Stimulated activated CD4-positive, alpha-beta T cell treated with anti-CD3 and anti-CD28 coated beads, Interleukin-15, amount 100 ng/mL, for 24 hours (primary cell): Measurements from ENCODE around the gene PIWIL4.
A peak's percentile ranks its signal among the peaks of the same experiment; 100 is the strongest.
"Not testable (repeated sequence)": the region's sequence is repeated elsewhere in the genome, so short reads cannot be mapped to it uniquely, and the experiment has no call there.

Source experiments
- DNase-seq: peaks from one replicate; pipeline ENCODE4 v3.0.0-alpha.2; 2020

PIWIL4 gene

DNA sequence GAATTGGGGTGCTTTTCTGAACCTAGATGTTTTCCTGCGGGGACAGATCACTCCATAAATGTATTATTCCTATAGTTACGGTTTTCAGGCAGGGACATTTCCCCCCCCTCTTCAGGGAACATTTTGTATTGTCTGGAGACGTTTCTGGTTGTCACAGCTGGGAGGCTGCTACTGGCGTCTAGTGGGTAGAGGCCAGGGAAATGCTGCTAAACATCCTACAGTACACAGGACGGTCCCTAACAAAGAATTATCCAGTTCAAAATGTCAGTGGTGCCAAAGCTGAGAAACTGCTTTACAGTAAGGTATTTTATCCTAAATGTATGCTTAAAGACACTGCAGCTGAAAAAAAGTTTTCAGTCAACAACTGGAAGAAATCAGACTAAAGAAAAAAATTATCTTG is 19.4 kb downstream of the PIWIL4 start:
- no peak for DNase-seq

DNA sequence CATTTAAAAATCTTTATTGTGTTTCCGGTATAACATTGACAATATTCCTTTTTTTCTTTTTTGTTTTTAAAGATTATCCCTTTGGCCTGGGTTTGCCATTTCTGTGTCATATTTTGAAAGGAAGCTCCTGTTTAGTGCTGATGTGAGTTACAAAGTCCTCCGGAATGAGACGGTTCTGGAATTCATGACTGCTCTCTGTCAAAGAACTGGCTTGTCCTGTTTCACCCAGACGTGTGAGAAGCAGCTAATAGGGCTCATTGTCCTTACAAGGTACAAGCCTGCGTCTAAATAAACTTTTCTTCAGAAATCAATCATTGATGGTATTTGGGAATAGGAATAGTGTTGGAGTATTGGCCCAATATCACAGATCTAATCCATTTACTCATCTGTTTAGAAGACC is 19.8 kb downstream of the PIWIL4 start:
- DNase-seq: no peak

DNA sequence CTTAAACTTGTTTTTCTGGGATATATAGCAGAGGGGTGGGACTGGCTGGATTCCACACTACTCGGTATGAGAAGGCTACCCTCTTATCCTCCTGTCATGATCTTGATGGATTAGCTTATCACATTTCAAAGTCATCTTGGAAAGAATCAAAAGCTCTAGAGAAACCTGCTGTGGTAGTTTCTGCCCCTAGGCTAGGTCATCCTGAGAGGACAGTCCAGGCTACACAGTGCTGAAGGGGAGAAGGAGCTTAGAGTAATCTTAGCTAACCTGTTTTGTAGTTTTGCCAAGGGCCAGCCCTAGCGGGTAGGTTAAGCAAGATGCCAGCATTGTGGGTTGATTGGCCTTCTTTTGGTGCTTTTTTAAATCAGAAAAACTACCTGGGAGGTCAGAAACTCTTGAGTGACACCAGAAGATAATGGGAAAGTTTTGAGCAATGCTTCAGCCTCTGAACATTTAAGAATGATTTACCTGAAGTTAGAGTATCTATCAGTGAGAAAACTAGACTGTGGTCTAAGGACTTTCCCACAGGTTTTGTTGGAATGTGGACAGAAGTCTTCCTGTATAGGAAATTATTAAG is 21.3 kb downstream of the PIWIL4 start:
- DNase-seq: no peak

DNA sequence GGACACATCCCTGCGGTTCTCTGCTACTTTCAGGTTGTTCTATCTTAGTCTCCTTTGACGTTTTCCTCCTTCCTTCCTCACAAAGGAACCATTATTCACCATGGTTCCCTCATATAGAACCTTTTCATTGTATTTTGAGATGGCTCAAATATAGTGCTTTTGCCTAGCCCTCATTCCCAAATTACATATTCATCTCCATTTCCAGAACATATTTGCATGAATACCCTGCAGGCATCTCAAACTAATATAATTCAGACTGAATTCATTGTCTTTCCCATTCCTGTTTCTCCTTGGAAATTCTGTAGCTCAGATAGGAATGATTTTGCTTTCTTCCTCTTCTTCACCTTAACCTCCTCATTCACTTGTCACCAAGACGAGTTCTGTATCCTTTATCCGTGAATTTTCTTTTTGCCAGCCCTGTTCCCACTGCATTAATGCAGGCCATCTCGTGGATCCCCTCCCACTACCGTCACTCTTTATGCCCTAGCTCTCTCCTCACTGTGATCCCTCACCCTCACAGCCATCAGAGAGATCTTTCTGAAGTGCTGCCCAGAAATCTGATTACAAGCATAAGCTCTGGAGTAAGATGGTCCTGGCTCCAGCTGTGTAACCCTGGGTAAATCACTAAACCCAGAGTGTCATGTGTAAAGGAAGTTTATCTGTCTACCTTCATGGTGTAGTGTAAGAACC is 23.3 kb downstream of the PIWIL4 start:
- no peak for DNase-seq

DNA sequence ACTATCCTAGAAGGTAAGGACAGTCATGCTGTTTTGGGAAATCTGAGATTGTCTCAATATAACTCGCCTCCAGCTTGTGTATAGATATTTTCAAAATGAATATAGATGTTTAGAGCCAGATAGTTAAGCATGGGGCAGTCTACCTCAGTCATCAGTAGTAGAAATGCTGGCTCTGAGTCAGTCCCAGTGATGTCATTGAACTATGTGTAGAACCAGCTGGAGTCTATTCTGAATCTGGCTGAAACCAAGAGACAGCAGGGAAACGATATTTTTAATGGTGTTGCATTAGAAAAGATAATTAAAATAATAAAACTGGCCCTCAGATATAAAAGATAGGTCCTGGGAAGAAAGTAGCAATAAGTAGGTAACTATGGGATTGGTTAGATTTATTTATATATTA is 25.9 kb downstream of the PIWIL4 start:
- DNase-seq: no peak

DNA sequence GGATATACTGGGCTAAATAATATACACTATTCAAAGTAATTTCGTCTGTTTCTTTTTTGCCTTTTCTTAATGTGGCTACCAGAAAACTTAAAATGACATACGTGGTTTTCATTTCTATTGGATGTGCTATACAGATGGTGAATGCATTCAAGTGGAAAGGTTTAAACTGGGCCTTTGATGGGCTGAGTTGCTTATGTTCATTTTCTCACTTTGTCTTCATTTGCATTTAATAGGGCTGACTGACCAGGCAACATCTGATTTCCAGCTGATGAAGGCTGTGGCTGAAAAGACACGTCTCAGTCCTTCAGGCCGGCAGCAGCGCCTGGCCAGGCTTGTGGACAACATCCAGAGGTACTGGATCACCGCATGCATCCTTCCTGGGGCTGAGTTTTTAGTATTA is 27.9 kb downstream of the PIWIL4 start:
- no peak for DNase-seq

DNA sequence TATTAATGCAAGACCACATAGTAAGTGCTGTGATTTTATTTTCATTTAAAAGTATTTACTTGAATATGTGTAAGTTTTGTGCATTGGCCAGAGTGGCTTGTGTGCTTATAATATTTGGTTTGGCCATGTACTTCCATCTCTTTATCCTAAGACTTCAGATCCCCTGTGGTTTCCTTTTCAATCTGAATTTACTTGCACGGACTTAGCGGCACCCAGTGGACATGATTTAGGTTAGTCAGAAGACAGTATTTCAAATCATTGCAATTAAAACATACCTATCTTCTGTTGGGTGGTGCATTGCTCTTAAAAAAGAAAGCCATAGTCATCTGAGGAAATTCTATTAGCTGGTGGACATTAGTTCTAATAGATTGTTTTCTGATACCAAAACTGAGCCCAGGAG is 30.7 kb downstream of the PIWIL4 start:
- no peak for DNase-seq

DNA sequence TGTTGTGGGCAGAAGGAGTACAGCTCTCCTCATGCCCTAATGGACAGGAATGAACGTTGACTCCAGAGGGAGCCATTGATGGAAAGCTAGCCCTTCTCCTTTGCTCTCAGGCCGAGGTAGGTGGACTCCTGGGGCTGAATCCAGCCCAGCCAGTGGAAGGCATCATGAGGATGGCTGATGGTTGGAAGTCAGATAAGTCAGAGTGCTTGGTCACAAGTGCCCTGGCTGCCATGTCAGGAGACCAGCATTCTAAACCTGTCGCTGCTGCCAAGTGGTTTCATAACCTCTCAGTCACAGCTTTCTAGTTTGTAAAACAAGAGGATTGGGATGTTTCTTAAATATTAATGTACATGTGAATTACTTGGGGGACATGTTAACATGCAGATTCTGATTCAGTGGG is 32.3 kb downstream of the PIWIL4 start:
- DNase-seq: no peak

DNA sequence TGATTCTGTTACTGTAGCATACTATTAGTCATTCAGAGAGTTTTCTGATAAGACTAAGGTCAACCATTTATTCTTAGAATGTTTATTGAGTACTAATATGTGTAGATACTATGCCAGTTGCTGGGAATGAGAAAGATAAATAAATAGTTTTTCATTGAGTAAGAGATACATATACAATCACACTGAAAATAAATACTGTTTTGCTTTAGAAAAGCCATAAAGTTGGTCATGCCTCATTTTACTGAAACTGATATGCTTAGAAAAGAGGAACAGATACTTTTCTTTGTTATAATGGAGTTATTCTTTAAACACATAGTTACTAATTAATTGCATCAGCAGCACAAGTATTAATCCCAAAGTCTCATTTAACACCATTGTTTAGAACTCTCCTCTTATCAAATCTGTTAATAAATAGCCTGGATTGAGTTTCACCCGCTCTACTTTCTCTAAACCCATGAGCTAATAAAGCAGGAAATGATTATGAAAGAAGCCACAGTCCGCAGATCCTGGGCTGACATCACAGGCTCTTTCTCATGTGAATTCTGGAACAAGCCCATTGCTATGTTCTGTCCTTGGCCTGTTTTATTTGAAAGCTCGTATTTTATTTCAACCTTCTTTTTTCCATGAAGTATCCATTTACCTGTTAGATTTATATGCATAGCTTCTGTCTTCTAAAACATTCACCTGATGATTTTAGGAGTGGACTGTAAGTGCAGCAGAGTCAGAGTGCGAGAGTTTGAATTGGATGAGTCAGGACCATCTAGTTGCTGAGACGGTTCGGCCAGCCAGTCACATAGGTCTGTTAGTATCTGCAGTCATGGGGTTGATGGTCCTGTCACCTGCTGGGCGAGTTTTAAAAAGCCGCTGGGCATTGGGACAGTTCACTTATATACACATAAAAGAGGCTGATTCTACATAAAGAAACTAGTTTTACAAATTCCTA is 35.5 kb downstream of the PIWIL4 start:
- DNase-seq: peak; percentile 44

DNA sequence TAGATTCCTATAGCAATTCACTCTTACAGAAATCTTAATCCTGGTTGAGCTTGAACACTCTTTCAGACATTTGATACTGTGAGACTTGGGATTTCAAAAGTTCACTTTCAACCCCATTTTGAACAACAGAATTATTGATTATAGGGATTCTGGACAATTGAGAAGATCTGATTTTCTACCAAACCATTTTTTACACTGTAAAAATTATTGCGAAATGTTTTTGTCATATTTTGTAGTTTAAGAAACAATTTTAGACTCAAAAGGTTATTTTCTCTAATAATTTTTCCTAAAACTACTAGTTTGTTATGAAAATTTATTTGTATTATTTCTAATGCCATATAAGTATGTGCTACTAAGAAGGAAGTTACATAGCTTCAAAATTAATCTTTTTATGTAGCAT is 36.4 kb downstream of the PIWIL4 start:
- DNase-seq: no peak

DNA sequence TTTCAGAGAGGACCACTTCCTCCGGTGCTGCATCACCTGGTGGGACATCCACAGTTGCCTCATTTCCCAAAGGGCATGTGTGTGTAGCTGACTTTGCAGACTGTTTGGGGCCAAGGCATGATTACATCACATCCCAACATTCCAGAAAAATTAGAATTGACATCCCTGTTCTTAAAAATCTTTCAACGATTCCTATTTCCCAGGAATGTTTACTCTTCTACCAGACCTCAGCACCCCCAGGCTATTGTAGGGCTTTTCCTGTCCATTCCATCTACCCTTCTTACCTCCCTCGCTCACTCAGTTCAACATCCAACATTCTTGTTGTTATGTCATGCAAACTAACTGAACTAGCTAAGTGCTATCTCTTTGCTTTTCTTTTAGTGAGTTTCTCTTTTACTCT is 37.3 kb downstream of the PIWIL4 start:
- no peak for DNase-seq

DNA sequence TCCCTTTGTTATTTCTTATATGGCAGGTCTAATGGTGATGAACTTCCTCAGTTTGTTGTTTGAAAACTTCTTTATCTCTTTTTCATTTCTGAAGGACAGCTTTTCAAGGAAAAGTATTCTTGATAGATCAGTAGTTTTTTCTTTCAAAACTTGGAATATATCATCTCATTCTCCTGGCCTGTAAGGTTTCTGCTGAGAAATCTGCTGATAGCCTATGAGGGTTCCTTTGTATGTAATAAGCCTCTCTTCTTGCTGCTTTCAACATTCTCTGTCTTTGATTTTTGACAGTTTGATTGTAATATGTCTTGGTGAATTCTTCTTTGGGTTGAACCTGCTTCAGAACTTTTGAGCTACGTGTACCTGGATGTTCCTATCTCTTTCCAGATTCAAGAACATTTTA is 46.0 kb downstream of the PIWIL4 start:
- DNase-seq: no peak

DNA sequence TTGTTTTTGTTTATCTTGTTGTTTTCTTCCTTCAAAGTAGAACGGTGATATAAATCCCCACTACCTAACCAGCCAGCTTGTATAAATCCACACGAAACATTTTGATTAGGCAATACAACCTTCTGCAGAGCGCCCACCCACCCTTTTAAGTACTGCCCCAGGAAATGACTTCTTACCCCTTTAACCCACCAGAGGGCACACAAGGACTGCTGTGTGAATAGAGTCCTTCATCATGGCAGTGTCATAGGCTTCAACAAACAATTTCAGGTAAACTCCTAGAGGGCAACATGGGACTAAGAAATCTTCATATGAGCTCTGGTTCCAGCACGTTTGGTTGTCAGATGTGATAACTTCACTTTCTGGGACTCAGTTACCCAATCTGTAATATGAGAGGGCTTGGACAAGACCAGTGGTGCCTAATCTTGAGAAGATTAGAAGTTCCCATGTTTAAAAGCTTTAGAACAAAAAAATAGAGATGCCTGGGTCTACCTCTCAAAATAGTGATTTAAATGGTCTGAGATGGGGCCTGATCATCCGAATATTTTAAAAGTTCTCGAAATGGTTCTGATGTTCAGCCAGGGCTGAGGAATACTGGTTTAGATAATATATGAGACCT is 56.1 kb downstream of the PIWIL4 start:
- peak; percentile 48 for DNase-seq

DNA sequence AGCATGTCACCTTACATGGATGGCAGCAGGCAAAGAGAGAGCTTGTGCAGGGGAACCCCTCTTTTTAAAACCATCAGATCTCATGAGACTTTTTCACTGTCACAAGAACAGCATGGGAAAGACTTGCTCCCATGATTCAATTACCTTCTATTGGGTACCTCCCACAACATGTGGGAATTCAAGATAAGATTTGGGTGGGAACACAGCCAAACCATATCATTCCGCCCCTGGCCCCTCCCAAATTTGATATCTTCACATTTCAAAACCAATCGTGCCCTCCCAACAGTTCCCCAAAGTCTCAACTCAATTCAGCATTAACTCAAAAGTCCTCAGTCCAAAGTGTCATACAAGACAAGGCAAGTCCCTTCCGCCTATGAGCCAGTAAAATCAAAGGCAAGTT is 58.3 kb downstream of the PIWIL4 start:
- DNase-seq: not testable (repeated sequence)

DNA sequence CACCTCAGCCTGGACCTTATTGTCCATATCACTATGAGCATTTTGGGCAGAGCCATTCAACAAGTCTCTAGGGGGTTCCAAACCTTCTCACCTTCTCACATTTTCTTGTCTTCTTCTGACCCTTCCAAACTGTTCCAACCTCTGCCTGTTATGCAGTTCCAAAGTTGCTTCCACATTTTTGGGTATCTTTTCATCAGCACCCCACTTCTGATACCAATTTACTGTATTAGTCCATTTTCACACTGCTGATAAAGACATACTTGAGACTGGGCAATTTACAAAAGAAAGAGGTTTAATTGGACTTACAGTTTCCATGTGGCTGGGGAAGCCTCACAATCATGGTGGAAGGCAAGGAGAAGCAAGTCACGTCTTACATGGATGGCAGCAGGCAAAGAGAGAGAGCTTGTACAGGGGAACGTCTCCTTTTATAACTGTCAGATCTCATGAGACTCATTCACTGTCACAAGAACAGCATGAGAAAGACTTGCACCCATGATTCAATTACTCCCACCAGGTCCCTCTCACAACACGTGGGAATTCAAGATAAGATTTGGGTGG is 59.9 kb downstream of the PIWIL4 start:
- not testable (repeated sequence) for DNase-seq

DNA sequence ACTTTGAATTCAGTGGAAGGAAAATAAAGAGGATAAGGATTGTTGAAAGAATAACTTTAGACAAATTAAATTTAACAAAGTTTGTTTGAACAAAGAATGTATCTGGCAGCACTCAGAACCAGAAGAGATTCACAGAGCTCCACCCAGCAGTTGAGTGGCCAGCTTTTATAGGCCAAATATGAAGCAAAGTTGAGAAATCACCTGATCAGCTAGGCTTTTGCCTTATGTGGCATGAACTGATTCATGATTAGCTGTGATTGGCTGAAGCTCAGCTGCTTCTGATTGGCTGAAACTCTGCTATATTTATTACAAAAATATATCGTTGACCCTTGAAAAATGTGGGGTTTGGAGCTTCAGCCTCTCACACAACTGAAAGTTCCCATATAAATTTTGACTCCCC is 62.6 kb downstream of the PIWIL4 start:
- no peak for DNase-seq

DNA sequence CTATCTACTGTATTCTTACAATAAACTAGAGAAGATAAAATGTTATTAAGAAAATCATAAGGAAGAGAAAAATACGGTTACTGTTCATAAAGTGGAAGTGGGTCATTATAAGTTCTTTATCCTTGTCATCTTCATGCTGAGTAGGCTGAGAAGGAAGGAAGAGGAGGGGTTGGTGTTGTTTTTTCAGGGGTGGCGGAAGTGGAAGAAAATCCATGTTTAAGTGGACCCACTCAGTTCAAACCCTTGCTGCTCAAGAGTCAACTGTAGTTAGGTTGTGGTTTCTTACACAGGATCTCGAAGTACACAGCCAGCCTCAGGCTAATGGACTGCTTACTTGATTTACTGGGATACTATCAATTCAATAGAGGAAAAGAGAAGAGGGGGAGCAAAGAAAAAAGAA is 63.1 kb downstream of the PIWIL4 start:
- no peak for DNase-seq

DNA sequence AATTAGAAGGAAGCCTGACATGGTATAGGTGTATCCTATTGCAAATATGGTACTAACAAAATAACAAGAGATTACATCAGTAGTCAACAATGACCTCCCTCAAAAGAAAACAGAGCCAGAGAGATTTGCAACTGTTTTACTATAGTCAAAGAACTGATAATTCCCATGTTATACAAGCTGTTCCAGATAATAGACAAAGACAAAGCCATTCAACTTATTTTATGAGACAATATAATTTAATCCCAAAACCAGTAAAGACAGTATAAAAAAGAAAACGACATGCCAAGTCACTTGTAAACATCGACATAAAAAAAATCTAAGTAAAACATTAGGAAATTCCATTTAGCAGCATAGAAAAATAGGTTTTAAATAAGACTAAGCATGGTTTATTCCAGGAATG is 65.2 kb downstream of the PIWIL4 start:
- DNase-seq: no peak

DNA sequence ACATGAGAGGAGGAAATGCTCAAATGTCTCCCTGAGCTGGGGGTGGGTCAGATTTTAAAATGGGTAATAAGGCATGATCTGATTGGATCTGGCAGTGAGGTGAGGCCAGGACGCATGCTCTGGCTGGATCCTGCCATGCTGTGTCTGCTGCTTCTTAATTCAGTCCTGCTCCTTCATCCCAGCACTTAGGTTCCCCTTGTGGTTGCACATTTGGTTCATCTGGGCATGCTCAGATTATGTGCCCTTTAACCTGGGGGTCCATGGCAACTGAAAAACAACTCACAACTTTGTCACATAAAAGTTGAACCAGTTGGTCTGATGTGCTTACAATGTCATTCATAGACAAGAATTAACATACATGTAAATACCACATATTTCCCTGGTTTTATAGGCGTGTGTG is 67.9 kb downstream of the PIWIL4 start:
- DNase-seq: no peak

DNA sequence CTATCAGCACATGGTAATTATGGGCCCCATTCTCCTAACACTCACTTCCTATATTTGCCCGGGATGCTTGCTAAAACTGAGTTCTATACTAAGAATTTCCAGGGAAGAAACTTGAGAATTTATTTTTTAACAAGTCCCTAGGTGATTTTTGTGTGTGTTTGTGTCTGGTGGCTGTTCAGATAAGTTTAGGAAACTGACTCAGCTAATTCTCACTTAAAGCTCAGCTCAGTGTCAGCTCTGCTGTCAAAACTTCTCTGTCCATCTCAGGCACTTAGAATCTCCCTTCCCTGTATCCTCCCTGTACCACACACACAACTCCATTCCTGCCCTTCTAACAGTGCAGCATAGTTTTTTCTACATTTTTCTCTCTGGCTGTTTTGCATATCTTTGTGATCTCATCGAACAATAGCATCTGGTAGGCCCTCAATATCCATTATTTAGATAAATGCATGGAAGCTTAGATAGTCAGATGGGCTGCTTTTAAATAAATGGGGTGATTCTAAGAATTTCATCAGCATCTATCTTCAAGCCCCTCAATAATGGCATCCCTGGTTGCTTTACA is 69.3 kb downstream of the PIWIL4 start:
- no peak for DNase-seq

DNA sequence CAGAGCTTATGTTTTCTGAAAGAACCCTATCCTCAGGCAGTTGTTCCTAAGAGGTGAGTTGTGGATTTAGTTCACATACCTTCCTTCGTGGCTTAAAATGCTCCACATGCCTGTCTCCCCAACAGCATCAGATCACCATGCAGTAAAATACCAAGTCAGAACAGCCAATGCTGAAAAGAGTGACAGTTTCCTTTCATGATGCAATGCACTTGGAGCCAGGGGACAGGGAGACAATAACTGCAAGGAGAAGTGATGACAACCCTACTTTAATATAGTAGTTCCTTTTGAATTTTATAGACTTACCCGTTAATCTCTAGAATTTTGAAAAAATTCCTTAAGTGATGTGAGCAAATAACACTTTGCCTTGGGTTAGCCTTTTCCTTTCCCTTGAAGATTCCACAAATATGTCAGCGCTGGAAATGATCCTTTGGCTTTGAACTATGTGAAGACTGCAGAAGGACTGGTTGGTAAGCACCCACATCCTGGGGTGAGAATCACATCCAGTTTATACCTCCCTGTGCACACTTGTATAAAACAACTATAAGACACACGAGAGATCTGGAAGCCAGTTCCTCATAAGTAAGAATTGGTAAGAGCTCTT is 71.2 kb downstream of the PIWIL4 start:
- no peak for DNase-seq

DNA sequence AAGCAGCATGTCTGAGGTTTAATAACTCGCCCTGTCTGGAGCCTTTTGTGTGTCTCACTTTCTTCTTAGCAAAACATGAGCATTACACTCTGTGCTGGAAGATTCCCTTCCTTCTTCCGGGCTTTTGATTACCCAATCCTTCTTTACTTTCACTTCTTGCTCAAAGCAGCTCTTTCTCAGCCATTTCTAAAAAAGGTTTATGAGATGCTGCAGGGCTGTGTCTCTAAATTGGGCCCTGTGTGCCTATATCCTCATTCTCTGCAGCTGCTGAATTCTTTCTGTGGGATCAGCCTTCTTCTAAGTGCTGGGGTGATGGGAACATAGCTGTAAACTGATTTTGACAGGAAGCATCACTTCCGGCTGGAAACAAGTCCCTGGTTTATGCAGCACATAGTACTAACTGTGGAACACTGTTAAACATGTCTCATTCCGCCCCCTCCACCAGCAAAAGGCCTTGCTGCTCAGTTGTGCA is 71.8 kb downstream of the PIWIL4 start:
- DNase-seq: no peak
